ENCODE measurements around the gene GAGE12J. TPM values are rescaled to one million over a fixed set of nuclear protein-coding genes. Genes with fewer than 3 reads are reported as not detected.
"Not testable (repeated sequence)": the region's sequence is repeated elsewhere in the genome, so short reads cannot be mapped to it uniquely, and the experiment has no call there.

GAGE12J gene
- total and polyA plus RNA-seq, 8 donors, result not detected

- H3K27ac ChIP-seq; ATAC-seq; H3K36me3 ChIP-seq; H3K9me3 ChIP-seq; H3K4me3 ChIP-seq; intact Hi-C loops (cut with DNase I); DNase-seq; H3K27me3 ChIP-seq; H3K4me1 ChIP-seq: not testable (repeated sequence)
Measured at GRCh38 chrX:49346150-49346549, 24.3 kb downstream of the GAGE12J start.

Other genes with a start within 250 kb of the GAGE12J start
- gene PRAF2, start 248.0 kb upstream of the GAGE12J start, total RNA-seq, result 10 to 100 TPM; 37.3 to 40.0 TPM
- gene PRAF2, start 248.0 kb upstream of the GAGE12J start, polyA plus RNA-seq (ENCODE audit: insufficient read length in 6 of 6), result 10 to 100 TPM; 26.6 to 38.0 (median 33.3) TPM
- gene WDR45, start 242.2 kb upstream of the GAGE12J start, total RNA-seq, result 10 to 100 TPM; 47.5 to 51.6 TPM
- gene WDR45, start 242.2 kb upstream of the GAGE12J start, polyA plus RNA-seq (ENCODE audit: insufficient read length in 6 of 6), result 10 to 100 TPM; 45.8 to 61.5 (median 48.2) TPM
- gene GPKOW, start 198.3 kb upstream of the GAGE12J start, total RNA-seq, result 10 to 100 TPM; 15.5 to 15.7 TPM
- gene GPKOW, start 198.3 kb upstream of the GAGE12J start, polyA plus RNA-seq (ENCODE audit: insufficient read length in 6 of 6), result 10 to 100 TPM; 19.9 to 24.8 (median 22.2) TPM
- 1 to 10 TPM; 5.6 to 9.4 TPM for gene MAGIX, start 159.3 kb upstream of the GAGE12J start, total RNA-seq
- 1 to 10 TPM; 1.6 to 4.0 (median 2.2) TPM for gene MAGIX, start 159.3 kb upstream of the GAGE12J start, polyA plus RNA-seq (ENCODE audit: insufficient read length in 6 of 6)
- 100 to 1,000 TPM in 1 of 2 donors, 10 to 100 TPM in 1; 79.8 to 241 TPM for gene PLP2, start 150.1 kb upstream of the GAGE12J start, total RNA-seq
- 10 to 100 TPM; 42.7 to 62.7 (median 49.7) TPM for gene PLP2, start 150.1 kb upstream of the GAGE12J start, polyA plus RNA-seq (ENCODE audit: insufficient read length in 6 of 6)
- gene PRICKLE3, start 135.7 kb upstream of the GAGE12J start, total RNA-seq, result 10 to 100 TPM; 14.0 to 17.6 TPM
- 1 to 10 TPM; 5.5 to 6.6 (median 5.6) TPM for gene PRICKLE3, start 135.7 kb upstream of the GAGE12J start, polyA plus RNA-seq (ENCODE audit: insufficient read length in 6 of 6)
- gene SYP, start 121.8 kb upstream of the GAGE12J start, total RNA-seq, result 1 to 10 TPM; 2.1 to 3.0 TPM
- 1 to 10 TPM; 2.7 to 4.2 (median 3.1) TPM for gene SYP, start 121.8 kb upstream of the GAGE12J start, polyA plus RNA-seq (ENCODE audit: insufficient read length in 6 of 6)
- gene CACNA1F, start 88.7 kb upstream of the GAGE12J start, total RNA-seq, result under 1 TPM; 0.21 to 0.73 TPM
- gene CACNA1F, start 88.7 kb upstream of the GAGE12J start, polyA plus RNA-seq (ENCODE audit: insufficient read length in 6 of 6), result under 1 TPM; 0.20 to 0.63 (median 0.25) TPM
- gene CCDC22, start 86.6 kb upstream of the GAGE12J start, total RNA-seq, result 10 to 100 TPM; 14.4 to 16.8 TPM
- 10 to 100 TPM; 12.9 to 16.3 (median 14.6) TPM for gene CCDC22, start 86.6 kb upstream of the GAGE12J start, polyA plus RNA-seq (ENCODE audit: insufficient read length in 6 of 6)
- under 1 TPM; 0.29 to 0.45 TPM for gene FOXP3, start 57.3 kb upstream of the GAGE12J start, total RNA-seq
- gene FOXP3, start 57.3 kb upstream of the GAGE12J start, polyA plus RNA-seq (ENCODE audit: insufficient read length in 6 of 6), result 1 to 10 TPM in 1 of 6 donors, under 1 TPM in 5; 0.41 to 1.0 (median 0.59) TPM
- gene PPP1R3F, start 52.2 kb upstream of the GAGE12J start, total RNA-seq, result 1 to 10 TPM; 4.5 to 5.0 TPM
- gene PPP1R3F, start 52.2 kb upstream of the GAGE12J start, polyA plus RNA-seq (ENCODE audit: insufficient read length in 6 of 6), result 1 to 10 TPM; 5.5 to 7.5 (median 6.5) TPM
- not detected for gene GAGE10, start 18.4 kb upstream of the GAGE12J start, total RNA-seq
- under 1 TPM in 2 of 6 donors, not detected in 4; 0.31 to 0.33 TPM for gene GAGE10, start 18.4 kb upstream of the GAGE12J start, polyA plus RNA-seq (ENCODE audit: insufficient read length in 6 of 6)
- not detected for gene GAGE13, start 9.5 kb downstream of the GAGE12J start, total RNA-seq
- not detected for gene GAGE13, start 9.5 kb downstream of the GAGE12J start, polyA plus RNA-seq (ENCODE audit: insufficient read length in 6 of 6)
- not detected for gene GAGE12C, start 210.1 kb downstream of the GAGE12J start, total RNA-seq
- gene GAGE12C, start 210.1 kb downstream of the GAGE12J start, polyA plus RNA-seq (ENCODE audit: insufficient read length in 6 of 6), result not detected
- gene GAGE12D, start 219.7 kb downstream of the GAGE12J start, total RNA-seq, result not detected
- gene GAGE12D, start 219.7 kb downstream of the GAGE12J start, polyA plus RNA-seq (ENCODE audit: insufficient read length in 6 of 6), result not detected
- gene GAGE12E, start 229.3 kb downstream of the GAGE12J start, total RNA-seq, result not detected
- gene GAGE12E, start 229.3 kb downstream of the GAGE12J start, polyA plus RNA-seq (ENCODE audit: insufficient read length in 6 of 6), result not detected
- not detected for gene GAGE12F, start 238.8 kb downstream of the GAGE12J start, total RNA-seq
- gene GAGE12F, start 238.8 kb downstream of the GAGE12J start, polyA plus RNA-seq (ENCODE audit: insufficient read length in 6 of 6), result not detected
- gene GAGE12G, start 248.4 kb downstream of the GAGE12J start, total RNA-seq, result not detected
- gene GAGE12G, start 248.4 kb downstream of the GAGE12J start, polyA plus RNA-seq (ENCODE audit: insufficient read length in 6 of 6), result not detected

All from left lung (tissue), 10 donors.